Measurements from ENCODE around the gene EIF3B. TPM values are rescaled to one million over a fixed set of nuclear protein-coding genes. Genes with fewer than 3 reads are reported as not detected.

EIF3B gene
- total RNA-seq, 1 donor from 2014 or later: 213 TPM

GRCh38 chr7:2373646-2374045 is 19.0 kb downstream of the EIF3B start:
- Histone ChIP-seq H2AFZ (ENCODE audit: low read depth, low read length) (no peak overlapping the region), H3K36me3 (ENCODE audit: insufficient read depth, low read length) (peaks cover 73% of the 10 kb centered on the region), H3K27me3 (ENCODE audit: insufficient read depth, low read length) (no peaks in the 10 kb centered on the region), H3K9me3 (ENCODE audit: insufficient read depth, low read depth, low read length) (no peaks in the 10 kb centered on the region), H4K20me1 (ENCODE audit: insufficient read depth, low read length) (peaks cover 86% of the 10 kb centered on the region), H3K9ac (ENCODE audit: low read length) (no peak overlapping the region), H3K4me1 (ENCODE audit: insufficient read depth, low read length) (no peaks in the 10 kb centered on the region), H3K4me3 (ENCODE audit: insufficient read depth, low read depth, low read length) (no peak overlapping the region), H3K4me2 (ENCODE audit: low read length) (no peak overlapping the region), H3K27ac (ENCODE audit: low read depth, low read length) (no peak overlapping the region), H3K79me2 (ENCODE audit: insufficient read depth, low read length) (peaks cover 68% of the 10 kb centered on the region)
- no peak for FAIRE-seq
- Mint-ChIP-seq H3K4me3 (ENCODE audit: unreplicated experiment) (no peak overlapping the region), H3K9me3 (ENCODE audit: unreplicated experiment) (no peaks in the 10 kb centered on the region), H3K4me1 (ENCODE audit: low read depth, unreplicated experiment) (peaks cover 2% of the 10 kb centered on the region), H3K36me3 (ENCODE audit: low read depth, unreplicated experiment) (peaks cover 37% of the 10 kb centered on the region), H3K27ac (ENCODE audit: unreplicated experiment) (no peak overlapping the region), H3K27me3 (ENCODE audit: low read depth, unreplicated experiment) (no peaks in the 10 kb centered on the region)
- no peak for DNase-seq (ENCODE audit: low read depth)
- no peak for TF ChIP-seq EZH2 (IDR thresholded peaks at IDR 0.05; ENCODE audit: insufficient read depth, low read length)
- TF ChIP-seq, protein P1, sequence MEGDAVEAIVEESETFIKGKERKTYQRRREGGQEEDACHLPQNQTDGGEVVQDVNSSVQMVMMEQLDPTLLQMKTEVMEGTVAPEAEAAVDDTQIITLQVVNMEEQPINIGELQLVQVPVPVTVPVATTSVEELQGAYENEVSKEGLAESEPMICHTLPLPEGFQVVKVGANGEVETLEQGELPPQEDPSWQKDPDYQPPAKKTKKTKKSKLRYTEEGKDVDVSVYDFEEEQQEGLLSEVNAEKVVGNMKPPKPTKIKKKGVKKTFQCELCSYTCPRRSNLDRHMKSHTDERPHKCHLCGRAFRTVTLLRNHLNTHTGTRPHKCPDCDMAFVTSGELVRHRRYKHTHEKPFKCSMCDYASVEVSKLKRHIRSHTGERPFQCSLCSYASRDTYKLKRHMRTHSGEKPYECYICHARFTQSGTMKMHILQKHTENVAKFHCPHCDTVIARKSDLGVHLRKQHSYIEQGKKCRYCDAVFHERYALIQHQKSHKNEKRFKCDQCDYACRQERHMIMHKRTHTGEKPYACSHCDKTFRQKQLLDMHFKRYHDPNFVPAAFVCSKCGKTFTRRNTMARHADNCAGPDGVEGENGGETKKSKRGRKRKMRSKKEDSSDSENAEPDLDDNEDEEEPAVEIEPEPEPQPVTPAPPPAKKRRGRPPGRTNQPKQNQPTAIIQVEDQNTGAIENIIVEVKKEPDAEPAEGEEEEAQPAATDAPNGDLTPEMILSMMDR (IDR thresholded peaks at IDR 0.05; ENCODE audit: insufficient read depth, low read depth, low read length): no peak

DNA sequence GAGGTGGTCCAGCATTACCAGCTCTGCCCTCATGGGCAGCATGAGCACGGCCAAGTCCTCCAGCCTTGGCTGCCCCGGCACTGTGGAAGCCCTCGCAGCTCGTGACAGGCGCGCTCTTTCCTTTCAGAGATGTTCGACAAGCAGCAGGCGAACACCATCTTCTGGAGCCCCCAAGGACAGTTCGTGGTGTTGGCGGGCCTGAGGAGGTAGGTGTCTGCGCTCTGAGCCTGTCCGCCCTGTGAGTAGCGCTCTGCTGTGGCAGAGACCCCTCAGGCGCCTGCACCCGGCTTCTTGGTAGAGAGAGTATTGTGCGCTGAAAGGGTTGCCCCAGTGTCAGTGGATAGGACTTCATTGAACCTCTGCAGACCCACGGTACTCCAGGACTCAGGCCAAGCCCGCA is 19.8 kb downstream of the EIF3B start:
- Histone ChIP-seq H3K27me3 (ENCODE audit: insufficient read depth, low read length) (no peaks in the 10 kb centered on the region), H2AFZ (ENCODE audit: low read depth, low read length) (no peak overlapping the region), H3K27ac (ENCODE audit: low read depth, low read length) (no peak overlapping the region), H3K79me2 (ENCODE audit: insufficient read depth, low read length) (peaks cover 70% of the 10 kb centered on the region), H3K9me3 (ENCODE audit: insufficient read depth, low read depth, low read length) (no peaks in the 10 kb centered on the region), H3K4me2 (ENCODE audit: low read length) (no peak overlapping the region), H3K4me3 (ENCODE audit: insufficient read depth, low read depth, low read length) (no peak overlapping the region), H3K4me1 (ENCODE audit: insufficient read depth, low read length) (no peaks in the 10 kb centered on the region), H4K20me1 (ENCODE audit: insufficient read depth, low read length) (peaks cover 86% of the 10 kb centered on the region), H3K36me3 (ENCODE audit: insufficient read depth, low read length) (peaks cover 70% of the 10 kb centered on the region), H3K9ac (ENCODE audit: low read length) (no peak overlapping the region)
- Mint-ChIP-seq H3K27me3 (ENCODE audit: low read depth, unreplicated experiment) (no peaks in the 10 kb centered on the region), H3K4me1 (ENCODE audit: low read depth, unreplicated experiment) (peaks cover 2% of the 10 kb centered on the region), H3K4me3 (ENCODE audit: unreplicated experiment) (no peak overlapping the region), H3K27ac (ENCODE audit: unreplicated experiment) (peak overlapping the region; percentile 58), H3K36me3 (ENCODE audit: low read depth, unreplicated experiment) (peaks cover 38% of the 10 kb centered on the region), H3K9me3 (ENCODE audit: unreplicated experiment) (no peaks in the 10 kb centered on the region)
- FAIRE-seq: no peak
- no peak for TF ChIP-seq EZH2 (IDR thresholded peaks at IDR 0.05; ENCODE audit: insufficient read depth, low read length)
- TF ChIP-seq, protein P1 (IDR thresholded peaks at IDR 0.05; ENCODE audit: insufficient read depth, low read depth, low read length): no peak
- DNase-seq (ENCODE audit: low read depth): no peak

- H3K4me1 ChIP-seq (ENCODE audit: insufficient read depth, low read length): no peaks in the 10 kb centered on the region
- peaks cover 70% of the 10 kb centered on the region for H3K79me2 ChIP-seq (ENCODE audit: insufficient read depth, low read length)
- H2AFZ ChIP-seq (ENCODE audit: low read depth, low read length): no peak overlapping the region
- peaks cover 69% of the 10 kb centered on the region for H3K36me3 ChIP-seq (ENCODE audit: insufficient read depth, low read length)
- no peak overlapping the region for H3K27ac ChIP-seq (ENCODE audit: low read depth, low read length)
- no peak overlapping the region for H3K4me3 ChIP-seq (ENCODE audit: insufficient read depth, low read depth, low read length)
- Mint-ChIP-seq H3K36me3 (ENCODE audit: low read depth, unreplicated experiment) (peaks cover 38% of the 10 kb centered on the region), H3K27me3 (ENCODE audit: low read depth, unreplicated experiment) (no peaks in the 10 kb centered on the region), H3K9me3 (ENCODE audit: unreplicated experiment) (no peaks in the 10 kb centered on the region), H3K4me1 (ENCODE audit: low read depth, unreplicated experiment) (peaks cover 2% of the 10 kb centered on the region), H3K27ac (ENCODE audit: unreplicated experiment) (peak overlapping the region; percentile 20), H3K4me3 (ENCODE audit: unreplicated experiment) (no peak overlapping the region)
- no peak overlapping the region for H3K4me2 ChIP-seq (ENCODE audit: low read length)
- TF ChIP-seq, protein P1 (IDR thresholded peaks at IDR 0.05; ENCODE audit: insufficient read depth, low read depth, low read length): no peak
- FAIRE-seq: no peak
- DNase-seq (ENCODE audit: low read depth): no peak
- peaks cover 90% of the 10 kb centered on the region for H4K20me1 ChIP-seq (ENCODE audit: insufficient read depth, low read length)
- no peaks in the 10 kb centered on the region for H3K9me3 ChIP-seq (ENCODE audit: insufficient read depth, low read depth, low read length)
- no peaks in the 10 kb centered on the region for H3K27me3 ChIP-seq (ENCODE audit: insufficient read depth, low read length)
- no peak overlapping the region for H3K9ac ChIP-seq (ENCODE audit: low read length)
Observed at GRCh38 chr7:2374830-2375728, 20.5 kb downstream of the EIF3B start.
